Prostate gland (tissue), 2 donors: ENCODE results near the gene HES3.

Experiments used
- CTCF ChIP-seq, 4 experiments: fragments of 200-600 bp in 2 of 4; fragments of 450-650 bp in 2 of 4; sonication (generic) in 2 of 4; IDR thresholded peaks; 1 replicate in 3 of 4; 2 replicates in 1 of 4; pipeline ENCODE4 v1.5.1; 2016 to 2019; ENCODE audit warnings: antibody characterized with exemption in 4 of 4, mild to moderate bottlenecking in 2 of 4, moderate library complexity in 2 of 4
- POLR2A ChIP-seq: fragments of 450-650 bp; IDR thresholded peaks from one replicate; pipeline ENCODE4 v1.6.1; 2016; ENCODE audit warnings: antibody characterized with exemption, mild to moderate bottlenecking
- POLR2AphosphoS5 ChIP-seq: sonication (generic); formaldehyde crosslinking; IDR thresholded peaks from one replicate; pipeline ENCODE4 v1.6.1; 2017; ENCODE audit warnings: antibody characterized with exemption

GRCh38 chr1:6267686-6268322, 23.8 kb downstream of the HES3 start:
- TF ChIP-seq CTCF (IDR thresholded peaks at IDR 0.05) (no peak), POLR2AphosphoS5 (no peak), POLR2A (no peak)
